SK-N-SH (cell line): ENCODE measurements around the gene YARS1.

Experiments used
- CTCF ChIP-seq: fragments of 200-600 bp; sonication (generic); IDR thresholded peaks from 2 replicates; pipeline ENCODE4 v1.6.1; 2017; ENCODE audit warnings: antibody characterized with exemption, mild to moderate bottlenecking, moderate library complexity
- EP300 ChIP-seq, 2 experiments: IDR thresholded peaks; 2 replicates each; pipeline versions ENCODE4 v1.4.0 to v1.6.1; 2012; ENCODE audit warnings: borderline replicate concordance in 1 of 2, low read depth in 1 of 2, low read length in 1 of 2
- EZH2phosphoT487 ChIP-seq: fragments of 200-600 bp; sonication (generic); IDR thresholded peaks from 2 replicates; pipeline ENCODE4 v1.6.1; 2017; ENCODE audit warnings: low read depth, mixed run types, mild to moderate bottlenecking, antibody characterized with exemption, moderate library complexity, borderline replicate concordance
- FOXJ3 ChIP-seq: sonication (generic); formaldehyde crosslinking; IDR thresholded peaks from 2 replicates; pipeline ENCODE4 v1.5.1; 2020; ENCODE audit warnings: mild to moderate bottlenecking, missing genetic modification reagents
- FOXM1 ChIP-seq: IDR thresholded peaks from 2 replicates; pipeline ENCODE4 v1.4.0; 2012; ENCODE audit warnings: low read depth, mild to moderate bottlenecking
- MAX ChIP-seq: IDR thresholded peaks from 2 replicates; pipeline ENCODE4 v1.4.0; 2012; ENCODE audit warnings: low read depth
- NRF1 ChIP-seq: IDR thresholded peaks from 2 replicates; pipeline ENCODE4 v1.6.1; 2012; ENCODE audit warnings: low read depth, mild to moderate bottlenecking, low read length
- RFX5 ChIP-seq: IDR thresholded peaks from 2 replicates; pipeline ENCODE4 v1.6.1; 2012; ENCODE audit warnings: mild to moderate bottlenecking, improper control_type of control experiment, low read length
- RXRA ChIP-seq: IDR thresholded peaks from 2 replicates; pipeline ENCODE4 v1.4.0; 2012; ENCODE audit warnings: low read depth, mild to moderate bottlenecking, borderline replicate concordance
- SIN3A ChIP-seq: IDR thresholded peaks from 2 replicates; pipeline ENCODE4 v1.6.1; 2012; ENCODE audit warnings: low read depth, mild to moderate bottlenecking, low read length, moderate library complexity, borderline replicate concordance
- TAF1 ChIP-seq: IDR thresholded peaks from 2 replicates; pipeline ENCODE4 v1.6.1; 2012; ENCODE audit warnings: low read depth, mild to moderate bottlenecking, low read length, moderate library complexity, borderline replicate concordance
- TEAD4 ChIP-seq: IDR thresholded peaks from 2 replicates; pipeline ENCODE4 v1.4.0; 2012; ENCODE audit warnings: mild to moderate bottlenecking, borderline replicate concordance; ENCODE audit not compliant: insufficient read depth
- USF1 ChIP-seq: IDR thresholded peaks from 2 replicates; pipeline ENCODE4 v1.4.0; 2012; ENCODE audit warnings: low read depth, borderline replicate concordance
- YY1 ChIP-seq: IDR thresholded peaks from 2 replicates; pipeline ENCODE4 v1.4.0; 2012; ENCODE audit warnings: low read depth, mild to moderate bottlenecking

GRCh38 chr1:32774464-32774808, 42.7 kb downstream of the YARS1 start:
- no peak for TF ChIP-seq CTCF
- no peak for TF ChIP-seq FOXM1
- no peak for TF ChIP-seq USF1
- no peak for TF ChIP-seq RFX5
- no peak for TF ChIP-seq EZH2phosphoT487
- TF ChIP-seq RXRA: no peak
- TF ChIP-seq TEAD4: no peak
- no peak for TF ChIP-seq SIN3A
- TF ChIP-seq YY1: no peak
- no peak for TF ChIP-seq NRF1
- no peak for TF ChIP-seq TAF1
- no peak for TF ChIP-seq FOXJ3 (CRISPR knock-in tag)
- TF ChIP-seq EP300 (IDR thresholded peaks at IDR 0.05; ENCODE audit: borderline replicate concordance in 1 of 2, low read depth in 1 of 2, low read length in 1 of 2): no peak
- no peak for TF ChIP-seq MAX
